NCI-H2081 treated with DMSO at 0.1 percent for 48 hours (cell line): ENCODE data around the gene MYLK.

Experiments
- DNase-seq: peaks from one replicate; lab custom pipeline; 2025; lab: John Stamatoyannopoulos, UW

Gene MYLK

GRCh38 chr3:123696808-123697207 lies 187.3 kb downstream of the MYLK start:
- DNase-seq = no peak

- DNase-seq = no peak
Measured at GRCh38 chr3:123695731-123696640, 188.1 kb downstream of the MYLK start.

GRCh38 chr3:123695152-123695551 lies 189.0 kb downstream of the MYLK start:
- DNase-seq = no peak

- DNase-seq = no peak
Measured at GRCh38 chr3:123694366-123695087, 189.6 kb downstream of the MYLK start.

GRCh38 chr3:123693584-123694190 lies 190.4 kb downstream of the MYLK start:
- no peak for DNase-seq

GRCh38 chr3:123692671-123693070 lies 191.5 kb downstream of the MYLK start:
- no peak for DNase-seq

GRCh38 chr3:123692041-123692440 lies 192.1 kb downstream of the MYLK start:
- no peak for DNase-seq

GRCh38 chr3:123689831-123690230 lies 194.3 kb downstream of the MYLK start:
- no peak for DNase-seq

- DNase-seq = no peak
Measured at GRCh38 chr3:123688241-123688747, 195.8 kb downstream of the MYLK start.

- DNase-seq = no peak
Measured at GRCh38 chr3:123687286-123687685, 196.8 kb downstream of the MYLK start.

GRCh38 chr3:123686251-123686650 lies 197.9 kb downstream of the MYLK start:
- DNase-seq = no peak

GRCh38 chr3:123685780-123686179 lies 198.4 kb downstream of the MYLK start:
- no peak for DNase-seq

GRCh38 chr3:123684636-123685035 lies 199.5 kb downstream of the MYLK start:
- DNase-seq = no peak

GRCh38 chr3:123684209-123684608 lies 199.9 kb downstream of the MYLK start:
- no peak for DNase-seq

- no peak for DNase-seq
Measured at GRCh38 chr3:123683505-123684154, 200.5 kb downstream of the MYLK start.

- DNase-seq = no peak
Measured at GRCh38 chr3:123682781-123683504, 201.2 kb downstream of the MYLK start.

- no peak for DNase-seq
Measured at GRCh38 chr3:123682302-123682701, 201.8 kb downstream of the MYLK start.

GRCh38 chr3:123679712-123680386 lies 204.3 kb downstream of the MYLK start:
- no peak for DNase-seq

GRCh38 chr3:123678108-123678511 lies 206.0 kb downstream of the MYLK start:
- no peak for DNase-seq

GRCh38 chr3:123672429-123673146 lies 211.5 kb downstream of the MYLK start:
- DNase-seq = no peak
